ENCODE results near the gene HGS.
"Not testable (repeated sequence)": the region's sequence is repeated elsewhere in the genome, so short reads cannot be mapped to it uniquely, and the experiment has no call there.

Gene HGS

GRCh38 chr17:81656118-81656743, 27.6 kb upstream of the HGS start, which contains the start of gene PDE6G:
TSS of gene PDE6G (minus strand) at chr17:81656542. CDS start at chr17:81653305, 3,237 bp downstream.
- peak; percentile 51 for DNase-seq (ENCODE audit: low spot score)

GRCh38 chr17:81656835-81657234, 27.0 kb upstream of the HGS start:
- DNase-seq (ENCODE audit: low spot score), result no peak

DNA sequence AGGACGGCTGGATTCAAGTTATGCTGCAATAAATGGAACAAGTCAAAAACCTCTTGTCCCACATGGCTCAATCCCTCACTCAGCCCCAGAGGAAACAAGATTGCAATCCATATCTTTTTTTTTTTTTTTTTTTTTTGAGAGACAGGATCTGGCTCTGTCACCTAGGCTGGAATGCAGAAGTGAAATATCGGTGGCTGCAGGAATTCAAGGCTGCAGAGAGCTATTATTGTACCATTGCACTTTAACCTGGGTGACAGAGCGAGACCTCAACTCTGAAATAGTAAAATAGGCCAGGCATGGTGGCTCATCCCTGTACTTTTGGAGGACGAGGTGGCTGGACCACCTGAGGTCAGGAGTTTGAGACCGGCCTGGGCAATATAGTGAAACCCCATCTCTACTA, 24.8 kb upstream of the HGS start:
- no peak for DNase-seq (ENCODE audit: low spot score)

DNA sequence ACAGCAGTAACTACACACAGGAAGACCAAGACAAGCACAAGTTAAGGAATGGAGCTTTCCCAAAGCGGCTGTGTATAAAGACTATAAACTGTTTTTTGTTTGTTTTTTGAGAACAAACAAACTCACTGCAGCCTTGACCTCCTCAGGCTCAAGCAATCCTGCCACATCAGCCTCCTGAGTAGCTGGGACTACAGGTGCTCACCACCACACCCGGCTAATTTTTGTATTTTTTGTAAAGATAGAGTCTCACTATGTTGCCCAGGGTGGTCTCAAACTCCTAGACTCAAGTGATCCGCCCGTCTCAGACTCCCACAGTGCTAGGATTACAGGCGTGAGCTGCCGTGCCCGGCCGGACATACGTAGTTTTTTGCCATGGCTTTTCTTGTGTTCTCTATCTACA, 23.4 kb upstream of the HGS start:
- no peak for DNase-seq (ENCODE audit: low spot score)

DNA sequence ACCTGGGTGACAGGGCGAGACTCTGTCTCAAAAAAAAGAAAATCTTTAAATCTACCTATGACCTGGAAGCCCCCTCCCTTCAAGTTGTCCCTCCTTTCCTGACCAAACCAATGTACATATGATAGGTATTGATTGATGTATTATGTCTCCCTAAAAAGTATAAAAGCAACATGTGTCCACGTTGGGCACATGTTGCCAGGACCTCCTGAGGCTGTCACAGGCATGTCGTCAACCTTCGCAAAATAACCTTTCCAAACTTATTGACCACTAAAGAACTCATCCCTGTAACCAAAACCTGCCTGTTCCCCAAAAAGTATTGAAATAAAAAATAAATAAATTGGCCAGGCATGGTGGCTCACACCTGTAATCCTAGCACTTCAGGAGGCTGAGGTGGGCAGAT, 21.8 kb upstream of the HGS start:
- DNase-seq (ENCODE audit: low spot score), result no peak

DNA sequence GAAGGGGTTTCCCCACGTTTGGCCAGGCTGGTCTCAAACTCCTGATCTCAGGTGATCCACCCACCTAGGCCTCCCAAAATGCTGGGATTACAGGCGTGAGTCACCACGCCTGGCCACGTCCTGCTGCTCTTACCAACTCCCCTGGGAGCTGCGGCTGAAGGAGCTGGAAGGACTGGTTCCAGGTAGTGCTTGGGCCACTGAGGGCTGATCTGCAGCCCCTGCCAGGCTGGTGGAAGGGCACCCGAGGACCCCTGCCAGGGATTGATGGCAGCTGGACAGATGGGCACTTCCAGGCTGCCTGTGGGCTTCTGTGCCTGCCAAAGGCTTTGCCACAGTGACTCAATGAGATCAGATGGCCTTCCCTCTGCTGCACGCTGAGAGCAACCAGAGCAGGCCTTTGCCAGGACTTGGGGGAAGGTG, 19.8 kb upstream of the HGS start:
- no peak for DNase-seq (ENCODE audit: low spot score)

GRCh38 chr17:81665205-81666091, 18.4 kb upstream of the HGS start:
- DNase-seq (ENCODE audit: low spot score), result no peak

- no peak for DNase-seq (ENCODE audit: low spot score)
These were observed 17.8 kb upstream of the HGS start for GRCh38 chr17:81666092-81666341.

- peak; percentile 100 for DNase-seq (ENCODE audit: low spot score)
These were observed 17.2 kb upstream of the HGS start, which contains the start of the genes CCDC137 and OXLD1 for GRCh38 chr17:81666342-81667191. TSS of gene CCDC137 (plus strand) at chr17:81666737. CDS start at chr17:81666767, 30 bp downstream. TSS of gene OXLD1 (minus strand) at chr17:81666605. CDS start at chr17:81666577, 28 bp downstream.

DNA sequence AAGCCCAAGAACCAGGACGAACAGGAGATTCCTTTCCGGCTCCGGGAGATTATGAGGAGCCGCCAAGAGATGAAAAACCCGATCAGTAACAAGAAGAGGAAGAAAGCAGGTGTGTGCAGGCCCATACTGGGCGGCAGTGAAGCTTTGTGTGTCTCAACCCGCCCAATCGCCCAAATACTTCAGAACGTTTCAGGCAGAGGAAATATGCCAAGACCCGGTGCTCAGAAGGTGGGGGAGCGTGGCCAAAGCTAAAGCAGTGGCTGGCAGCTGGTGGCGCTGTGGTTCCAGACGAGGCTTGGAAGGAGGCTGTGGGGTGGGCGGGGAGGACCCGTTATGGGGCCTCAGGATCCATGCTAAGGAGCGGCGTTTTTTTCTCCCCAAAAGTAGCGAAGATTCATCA, 16.1 kb upstream of the HGS start:
- DNase-seq (ENCODE audit: low spot score), result peak; percentile 75

DNA sequence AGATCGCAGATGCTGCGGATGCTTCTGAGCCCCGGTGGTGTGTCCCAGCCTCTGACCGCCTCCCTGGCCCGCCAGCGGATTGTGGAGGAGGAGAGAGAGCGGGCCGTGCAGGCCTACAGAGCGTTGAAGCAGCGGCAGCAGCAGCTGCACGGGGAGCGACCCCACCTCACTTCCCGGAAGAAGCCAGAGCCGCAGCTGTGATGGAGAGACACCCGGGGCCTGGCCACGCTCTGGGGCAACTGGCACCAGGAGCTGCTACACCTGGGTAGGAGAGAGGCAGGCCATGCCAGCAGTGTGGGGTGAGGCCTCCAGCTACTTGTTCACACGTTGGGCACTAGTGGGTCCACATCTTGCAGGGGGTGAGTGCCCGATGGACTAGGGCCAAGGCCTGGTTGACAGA, 11.3 kb upstream of the HGS start:
- no peak for DNase-seq (ENCODE audit: low spot score)

- no peak for DNase-seq (ENCODE audit: low spot score)
These were observed 10.9 kb upstream of the HGS start for GRCh38 chr17:81672954-81673353.

DNA sequence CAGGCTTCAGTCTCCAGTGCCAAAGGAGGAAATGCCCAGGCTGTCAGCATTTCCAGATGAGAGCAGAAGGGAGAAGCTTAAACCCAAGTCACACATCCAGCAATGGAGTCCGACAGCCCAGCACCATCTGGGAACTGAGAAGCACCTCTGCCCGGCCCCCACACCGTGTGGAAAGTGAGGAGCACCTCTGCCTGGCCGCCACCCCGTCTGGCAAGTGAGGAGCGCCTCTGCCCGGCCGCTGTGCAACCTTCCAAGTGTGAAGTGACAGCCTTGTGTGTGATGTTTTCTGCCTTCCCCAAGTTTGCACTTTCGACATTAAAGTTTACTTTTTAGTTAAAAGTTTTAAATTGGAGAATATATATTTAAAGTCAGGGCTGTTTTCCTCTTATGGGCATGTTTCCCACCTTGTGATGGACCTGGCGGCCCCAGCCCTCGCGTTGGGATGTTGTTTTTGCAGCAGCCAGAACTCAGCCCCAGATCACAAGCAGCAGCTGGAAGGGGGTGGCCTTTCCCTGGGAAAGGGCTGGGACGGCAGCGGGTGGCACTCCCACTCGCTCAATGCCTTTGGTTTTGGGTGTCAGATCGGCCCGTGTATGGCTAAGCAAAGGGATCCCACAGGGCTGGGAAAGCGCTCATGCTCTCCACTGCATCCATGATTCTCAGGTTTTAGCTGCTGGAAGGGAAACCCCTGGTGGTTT, 10.1 kb upstream of the HGS start:
- DNase-seq (ENCODE audit: low spot score), result no peak

- not testable (repeated sequence) for DNase-seq (ENCODE audit: low spot score)
These were observed 8.1 kb upstream of the HGS start for GRCh38 chr17:81675515-81676221.

DNA sequence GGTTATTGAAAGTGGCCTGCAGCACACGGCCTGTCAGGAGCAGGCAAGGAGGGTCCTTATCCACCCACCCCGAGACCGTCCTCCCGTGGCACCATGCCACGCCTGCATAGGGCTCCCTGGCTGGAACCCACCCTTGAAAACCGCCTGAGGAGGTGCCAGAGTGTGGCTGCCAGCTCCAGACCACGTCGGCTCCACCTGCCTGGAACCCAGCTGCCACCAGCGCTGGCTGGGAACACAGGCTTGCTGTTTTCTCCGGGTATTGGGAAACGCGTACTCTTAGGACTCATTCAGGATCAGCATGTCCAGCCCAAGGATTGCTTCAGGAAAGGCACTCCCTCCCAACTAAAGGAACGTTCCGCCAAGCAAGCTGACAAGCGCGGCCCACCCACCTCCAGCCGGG, 6.9 kb upstream of the HGS start:
- DNase-seq (ENCODE audit: low spot score), result no peak

DNA sequence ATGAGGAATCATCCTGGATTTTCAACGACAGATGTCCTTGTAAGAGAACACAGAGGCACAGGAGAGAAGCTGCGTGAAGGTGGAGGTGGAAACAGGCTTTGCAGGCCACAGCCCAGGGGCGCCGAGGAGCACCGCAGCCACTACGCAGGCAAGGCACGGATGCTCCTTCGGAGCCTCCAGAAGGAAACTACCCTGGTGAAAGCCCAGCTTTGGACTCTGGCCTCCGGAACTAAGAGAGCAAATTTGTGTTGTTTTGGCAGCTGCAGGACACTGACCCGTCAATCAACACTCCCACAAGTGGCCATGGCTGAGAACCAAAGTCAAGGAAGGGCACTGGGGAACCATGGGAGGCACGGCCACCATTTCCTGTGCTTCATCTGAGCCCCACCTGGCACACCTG, 3.7 kb upstream of the HGS start:
- DNase-seq (ENCODE audit: low spot score), result no peak

DNA sequence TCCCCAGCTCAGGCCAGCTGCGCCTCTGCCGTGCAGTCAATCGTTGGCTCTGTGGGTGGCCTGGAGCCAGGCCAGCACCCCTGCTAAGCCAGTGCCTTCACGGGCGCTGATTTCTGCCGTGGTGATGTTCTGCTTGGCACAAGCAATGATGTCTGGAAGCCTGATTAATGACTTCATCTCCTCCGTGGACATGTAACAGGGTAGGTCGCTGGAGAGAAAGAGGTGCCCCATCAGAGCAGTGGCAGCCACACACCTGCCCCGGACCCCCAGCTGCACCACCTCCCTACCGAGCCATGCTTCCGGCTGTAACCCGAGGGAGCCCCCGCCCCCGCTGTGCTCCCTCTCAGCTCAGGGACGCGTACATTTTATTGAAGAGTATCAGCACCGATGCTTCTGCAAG, 2.1 kb upstream of the HGS start:
- DNase-seq (ENCODE audit: low spot score), result no peak

- DNase-seq (ENCODE audit: low spot score), result no peak
These were observed 1.1 kb upstream of the HGS start for GRCh38 chr17:81682565-81683207.

GRCh38 chr17:81683208-81683583, 615 bp upstream of the HGS start:
- DNase-seq (ENCODE audit: low spot score), result no peak

DNA sequence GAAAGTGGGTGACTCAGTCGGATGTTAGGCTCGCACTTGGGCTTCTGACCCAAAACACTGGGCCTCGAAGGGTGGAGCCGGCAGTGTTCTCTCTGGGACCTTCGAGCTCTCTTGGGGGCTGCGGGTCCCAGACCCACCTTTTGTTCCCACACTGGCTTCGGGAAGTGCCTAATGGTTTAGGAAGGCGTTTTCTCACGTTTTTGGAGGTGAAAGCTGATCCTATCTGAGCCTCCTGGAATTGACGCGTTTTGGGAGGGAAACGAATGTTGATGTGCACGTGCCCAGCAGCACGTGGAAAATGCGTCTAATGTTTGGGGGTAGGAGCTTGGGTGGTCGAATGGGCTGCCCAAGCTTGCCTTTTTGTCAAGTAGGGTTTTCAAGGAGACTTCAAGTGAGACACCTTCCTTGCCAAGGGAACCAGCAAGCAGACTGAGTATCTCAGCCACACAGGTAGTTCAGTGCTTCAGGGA, 666 bp downstream of the HGS start:
- no peak for DNase-seq (ENCODE audit: low spot score)

DNA sequence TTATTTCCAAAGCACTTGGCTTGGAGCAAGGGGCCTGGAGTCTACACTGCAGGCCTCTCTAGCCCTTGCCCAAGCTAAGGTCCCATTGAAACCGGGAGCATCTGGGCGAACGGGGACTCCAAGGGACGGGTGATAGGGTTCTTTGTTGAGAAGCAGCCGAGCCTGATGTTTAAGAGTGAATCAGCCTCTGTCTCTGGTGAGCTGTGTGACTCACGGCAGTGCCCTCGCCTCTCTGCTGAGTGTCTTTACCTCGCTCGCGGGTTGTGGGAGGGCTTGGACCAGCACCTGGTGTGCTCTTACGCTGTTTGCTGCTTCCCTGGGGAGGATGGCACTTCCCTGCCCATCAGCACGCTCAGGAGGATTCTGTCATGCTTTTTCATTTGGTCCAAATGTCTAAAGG, 1.3 kb downstream of the HGS start:
- DNase-seq (ENCODE audit: low spot score), result no peak
